HG03108 (cell line): ENCODE results near the gene DDX19B.
"Not testable (repeated sequence)": the region's sequence is repeated elsewhere in the genome, so short reads cannot be mapped to it uniquely, and the experiment has no call there.

Experiments
- ATAC-seq: cut with Tn5 transposase; IDR thresholded peaks from one replicate; pipeline ENCODE4 v1.9.1; 2021; ENCODE audit warnings: moderate library complexity; ENCODE audit not compliant: unreplicated experiment

The DDX19B gene

DNA sequence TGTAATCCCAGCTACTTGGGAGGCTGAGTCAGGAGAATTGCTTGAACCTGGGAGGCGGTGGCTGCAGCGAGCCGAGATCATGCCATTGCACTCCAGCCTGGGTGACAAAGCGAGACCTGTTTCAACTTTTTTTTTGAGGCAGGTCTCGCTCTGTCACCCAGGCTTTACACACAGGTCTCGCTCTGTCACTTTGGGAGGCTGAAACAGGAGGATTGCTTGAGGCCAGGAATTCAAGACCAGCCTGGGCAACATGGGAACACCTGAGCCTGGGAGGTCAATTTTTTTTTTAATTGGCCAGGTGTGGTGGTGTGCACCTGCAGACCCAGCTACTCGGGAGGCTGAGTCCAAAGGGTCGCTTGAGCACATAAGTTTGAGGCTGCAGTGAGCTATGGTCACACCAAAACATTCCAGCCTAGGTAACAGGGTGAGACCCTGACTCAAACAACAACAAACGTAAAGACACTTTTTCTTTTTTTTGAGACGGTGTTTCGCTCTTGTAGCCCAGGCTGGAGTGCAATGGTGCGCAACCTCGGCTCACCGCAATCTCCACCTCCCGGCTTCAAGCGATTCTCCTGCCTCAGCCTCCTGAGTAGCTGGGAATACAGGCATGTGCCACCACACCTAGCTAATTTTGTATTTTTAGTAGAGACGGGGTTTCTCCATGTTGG is 11.5 kb upstream of the DDX19B start:
- ATAC-seq, result not testable (repeated sequence)

DNA sequence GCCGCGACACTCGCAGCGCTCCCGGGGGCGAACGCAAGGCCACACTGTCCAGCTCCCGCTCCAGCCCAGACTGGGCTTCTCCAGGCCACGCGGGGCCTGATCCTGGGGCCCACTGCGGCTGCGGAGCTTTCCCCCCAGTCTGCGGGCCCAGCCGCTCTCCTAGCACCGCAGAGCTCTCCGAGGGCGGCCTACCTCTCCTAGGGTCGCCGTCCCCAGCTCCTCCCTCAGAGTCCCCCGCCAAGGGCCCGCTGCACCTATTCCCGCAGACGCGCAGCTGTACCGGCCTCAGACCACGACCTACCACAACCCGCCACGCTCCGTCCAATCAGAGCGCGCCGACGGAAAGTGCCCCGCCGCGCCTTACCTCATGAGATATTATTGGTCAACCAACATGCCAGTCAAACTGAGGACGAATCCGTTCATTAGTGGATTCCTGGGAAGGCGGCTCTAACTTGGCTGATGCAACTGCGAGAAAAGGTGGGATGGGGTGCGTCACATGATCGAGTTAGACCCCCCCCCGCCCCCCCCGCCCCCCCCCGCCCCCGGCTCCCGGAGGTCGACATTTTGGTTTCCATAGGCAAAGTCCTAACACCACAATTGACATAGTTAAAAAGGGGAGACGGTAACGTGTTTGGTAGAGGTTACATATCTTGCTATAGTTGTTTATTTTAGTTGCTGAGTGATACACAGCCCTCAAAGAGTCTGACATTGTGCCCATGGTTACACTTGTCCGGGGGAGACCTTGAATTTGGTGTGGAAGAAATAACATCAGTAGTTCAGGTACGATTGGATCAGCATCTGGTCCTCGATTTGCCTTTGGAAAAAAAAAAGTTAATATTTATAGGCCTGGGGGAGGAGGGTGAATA is 9.5 kb upstream of the DDX19B start, which contains the start of gene AARS1:
Gene AARS1, minus strand, starts transcription at position 278 of the 866 bp plus-strand sequence. CDS start 6,743 bp downstream, outside the sequence.
- peak; percentile 98 for ATAC-seq

DNA sequence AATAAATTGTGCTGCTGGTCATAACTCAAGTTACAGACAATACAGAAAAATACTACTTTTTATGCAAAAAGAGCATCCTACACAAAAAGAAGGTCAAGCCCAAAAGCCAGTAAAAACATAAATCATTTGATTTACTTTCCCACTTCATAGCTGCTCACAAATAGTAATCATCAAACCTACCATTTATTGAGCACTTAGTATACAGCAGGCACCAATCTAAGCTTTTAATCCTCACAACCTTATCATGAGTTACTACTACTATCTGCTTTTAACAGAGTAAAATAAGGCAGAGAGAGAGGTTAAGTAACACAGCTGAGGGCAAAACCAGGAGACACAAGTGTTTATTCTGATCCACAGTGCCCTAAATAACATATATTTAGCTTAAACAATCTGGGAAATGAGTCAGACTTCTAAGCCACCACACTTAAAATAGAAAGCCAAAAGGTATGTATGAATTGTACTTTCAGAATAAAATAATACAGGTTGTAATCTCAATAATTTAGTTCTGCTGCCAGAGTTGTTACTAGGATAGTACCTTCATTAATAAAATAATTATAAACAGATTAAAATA is 8.0 kb upstream of the DDX19B start:
- no peak for ATAC-seq

DNA sequence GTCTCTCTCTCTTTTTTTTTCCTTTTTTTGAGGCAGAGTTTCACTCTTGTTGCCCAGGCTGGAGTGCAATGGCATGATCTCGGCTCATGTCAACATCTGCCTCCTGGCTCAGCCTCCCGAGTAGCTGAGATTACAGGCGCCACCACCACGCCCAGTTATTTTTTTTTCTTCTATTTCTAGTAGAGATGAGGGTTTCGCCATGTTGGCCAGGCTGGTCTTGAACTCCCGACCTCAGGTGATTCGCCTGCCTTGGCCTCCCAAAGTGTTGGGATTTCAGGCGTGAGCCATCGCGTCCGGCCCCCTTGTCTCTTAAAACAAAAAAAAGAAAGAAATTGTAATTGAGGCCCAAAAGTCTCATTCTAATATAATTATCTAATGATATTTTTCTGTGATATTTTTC is 6.8 kb upstream of the DDX19B start:
- ATAC-seq, result not testable (repeated sequence)

DNA sequence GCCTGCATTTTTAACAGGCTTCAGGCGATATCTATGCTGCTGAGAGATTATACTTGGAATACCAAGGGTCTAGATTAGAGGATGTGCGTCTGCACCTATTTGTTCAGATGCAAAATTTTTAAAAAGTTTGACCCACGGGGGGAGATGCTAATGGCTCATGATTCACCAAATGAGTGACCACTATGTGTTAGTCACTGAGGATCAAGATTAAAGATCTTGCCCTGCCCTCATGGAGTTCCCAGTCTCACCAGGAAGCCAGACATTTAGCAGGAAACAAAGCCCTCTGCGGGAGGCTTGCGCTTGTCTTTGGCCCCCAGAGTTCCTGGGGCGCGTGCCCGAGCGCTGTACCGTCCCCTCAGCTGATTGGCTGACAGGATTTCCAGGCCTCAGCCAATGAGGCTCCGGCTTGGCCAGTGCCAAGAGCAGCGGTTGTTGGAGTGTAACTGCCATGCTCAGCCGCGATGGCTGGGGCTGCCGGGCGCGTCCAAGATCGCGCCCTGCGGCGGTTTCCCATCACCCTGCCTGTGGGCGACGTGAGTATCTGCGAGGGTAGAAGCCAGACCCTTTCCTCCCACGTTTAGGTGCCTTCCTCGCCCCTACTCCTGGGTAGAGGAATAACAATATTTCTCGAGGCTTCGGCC is 4.5 kb upstream of the DDX19B start:
- ATAC-seq, result no peak

DNA sequence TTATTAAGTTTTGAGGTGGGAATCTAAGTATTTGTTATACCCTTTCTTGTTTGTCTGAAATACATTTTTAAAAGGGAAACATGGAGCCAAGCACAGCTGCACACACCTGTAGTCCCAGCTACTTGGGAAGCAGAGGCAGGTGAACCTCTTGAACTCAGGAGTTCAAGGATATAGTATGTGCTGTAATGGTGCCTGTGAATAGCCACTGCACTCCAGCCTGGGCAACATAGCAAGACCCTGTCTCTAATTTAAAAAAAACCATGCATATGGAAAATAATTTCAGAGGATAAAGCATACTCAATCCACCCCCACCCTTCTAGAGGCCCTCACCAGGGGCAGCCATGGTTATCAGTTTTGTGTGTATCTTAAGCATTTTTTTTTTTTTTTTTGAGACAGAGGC is 3.4 kb upstream of the DDX19B start:
- ATAC-seq, result no peak

DNA sequence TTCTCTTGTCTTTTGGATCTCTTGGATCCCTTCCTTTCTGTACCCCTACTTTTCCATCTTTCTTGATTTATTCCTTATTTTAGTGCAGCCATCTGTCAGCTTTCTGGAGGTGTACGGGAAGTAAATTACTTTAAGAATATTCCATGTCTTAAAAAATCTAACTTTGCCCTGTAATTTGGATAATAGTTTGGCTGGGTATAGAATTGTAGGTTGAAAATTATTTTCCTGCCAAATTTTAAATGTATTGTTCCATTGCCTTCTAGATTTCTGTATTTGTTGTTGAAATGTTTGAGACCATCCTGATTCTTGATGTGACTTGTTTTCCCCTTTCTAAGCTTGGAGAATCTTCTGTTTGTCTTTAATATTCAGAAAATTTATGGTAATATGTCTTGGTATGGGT is 2.1 kb downstream of the DDX19B start:
- ATAC-seq, result no peak

DNA sequence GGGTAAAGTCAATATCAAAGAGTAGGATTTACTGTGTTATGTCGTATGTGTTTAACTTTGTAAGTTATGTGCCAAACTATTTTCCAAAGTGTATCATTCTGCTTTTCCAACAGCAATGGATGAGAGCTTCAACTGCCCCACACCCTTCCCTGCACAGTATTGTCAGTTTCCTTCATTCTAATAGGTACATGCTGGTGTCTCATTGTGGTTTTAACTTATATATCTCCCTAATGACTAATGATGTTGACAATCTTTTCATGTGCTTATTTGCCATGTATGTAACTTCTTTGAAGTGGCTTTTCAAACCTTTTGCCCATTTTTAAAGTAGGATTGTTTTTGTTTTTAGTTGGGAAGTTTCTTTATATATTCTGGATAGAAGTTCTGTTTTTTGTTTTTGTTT is 3.8 kb downstream of the DDX19B start:
- ATAC-seq, result no peak

DNA sequence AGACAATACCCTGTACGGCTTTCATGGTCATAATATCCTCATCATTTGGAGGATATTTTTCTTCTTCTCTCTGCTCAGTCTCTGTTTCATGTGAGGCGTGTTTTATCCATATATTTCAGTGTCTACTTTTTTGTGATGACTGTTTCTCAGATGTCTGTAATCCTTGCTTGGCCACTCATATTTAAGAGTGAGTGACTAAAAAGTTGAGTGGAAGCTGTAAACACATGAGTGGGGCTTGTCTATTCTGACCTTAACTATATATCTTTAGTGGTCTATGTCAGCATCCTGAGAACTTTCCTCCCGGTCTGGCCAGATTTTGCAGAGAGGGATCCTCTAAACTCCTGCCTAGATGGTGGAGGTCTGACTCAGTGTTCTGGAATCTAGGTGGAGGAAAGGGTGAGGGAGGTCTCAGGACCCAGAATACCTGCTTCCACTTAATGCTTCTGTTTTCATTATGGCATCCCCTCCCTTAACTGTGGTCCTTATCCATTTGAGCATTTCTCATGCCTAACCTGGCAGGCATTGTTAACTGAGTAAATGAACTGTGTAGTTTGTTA is 6.0 kb downstream of the DDX19B start:
- ATAC-seq, result no peak

DNA sequence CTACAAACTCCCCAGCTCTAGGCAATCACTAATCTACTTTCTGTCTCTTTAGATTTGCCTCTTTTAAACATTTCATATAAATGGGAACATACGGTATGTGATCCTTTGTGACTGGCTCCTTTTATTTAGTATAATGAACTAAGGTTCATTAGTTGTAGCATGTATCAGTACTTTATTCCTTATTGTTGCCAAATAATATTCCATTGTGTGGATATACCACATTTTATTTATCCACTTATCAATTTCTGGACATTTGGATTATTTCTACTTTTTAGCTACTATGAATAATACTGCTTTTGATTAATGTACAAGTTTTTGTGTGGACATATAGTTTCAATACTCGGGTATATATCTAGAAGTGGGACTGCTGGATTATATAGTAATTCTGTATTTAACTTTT is 7.9 kb downstream of the DDX19B start:
- ATAC-seq, result no peak

DNA sequence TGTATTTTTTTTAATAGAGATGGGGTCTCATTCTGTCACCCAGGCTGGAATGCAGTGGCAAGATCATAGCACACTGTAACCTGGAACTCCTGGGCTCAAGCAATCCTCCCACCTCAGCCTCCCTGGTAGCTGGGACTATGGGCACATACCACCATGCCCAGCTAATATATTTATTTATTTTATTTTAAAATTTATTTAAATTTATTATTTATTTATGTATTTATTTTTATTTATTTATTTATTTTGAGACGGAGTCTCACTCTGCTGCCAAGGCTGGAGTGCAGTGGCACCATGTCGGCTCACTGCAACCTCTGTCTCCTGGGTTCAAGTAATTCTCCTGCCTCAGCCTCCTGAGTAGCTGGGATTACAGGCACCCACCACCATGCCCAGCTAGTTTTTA is 8.7 kb downstream of the DDX19B start:
- ATAC-seq, result not testable (repeated sequence)

DNA sequence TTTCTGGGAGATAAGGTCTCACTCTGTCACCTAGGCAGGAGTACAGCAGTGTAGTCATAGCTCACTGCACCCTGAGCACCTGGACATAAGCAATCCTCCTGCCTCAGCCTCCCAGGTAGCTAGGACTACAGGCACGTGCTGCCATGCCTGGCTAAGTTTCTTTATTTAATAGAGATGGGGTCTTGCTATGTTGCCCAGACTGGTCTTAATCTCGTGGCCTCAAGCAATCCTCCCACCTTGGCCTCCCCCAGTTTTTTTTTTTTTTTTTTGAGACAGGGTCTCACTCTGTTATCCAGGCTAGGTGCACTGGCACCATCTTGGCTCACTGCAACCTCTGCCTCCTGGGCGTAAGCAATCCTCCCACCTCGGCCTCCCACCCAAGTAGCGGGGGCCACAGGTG is 21.1 kb downstream of the DDX19B start:
- ATAC-seq, result no peak

DNA sequence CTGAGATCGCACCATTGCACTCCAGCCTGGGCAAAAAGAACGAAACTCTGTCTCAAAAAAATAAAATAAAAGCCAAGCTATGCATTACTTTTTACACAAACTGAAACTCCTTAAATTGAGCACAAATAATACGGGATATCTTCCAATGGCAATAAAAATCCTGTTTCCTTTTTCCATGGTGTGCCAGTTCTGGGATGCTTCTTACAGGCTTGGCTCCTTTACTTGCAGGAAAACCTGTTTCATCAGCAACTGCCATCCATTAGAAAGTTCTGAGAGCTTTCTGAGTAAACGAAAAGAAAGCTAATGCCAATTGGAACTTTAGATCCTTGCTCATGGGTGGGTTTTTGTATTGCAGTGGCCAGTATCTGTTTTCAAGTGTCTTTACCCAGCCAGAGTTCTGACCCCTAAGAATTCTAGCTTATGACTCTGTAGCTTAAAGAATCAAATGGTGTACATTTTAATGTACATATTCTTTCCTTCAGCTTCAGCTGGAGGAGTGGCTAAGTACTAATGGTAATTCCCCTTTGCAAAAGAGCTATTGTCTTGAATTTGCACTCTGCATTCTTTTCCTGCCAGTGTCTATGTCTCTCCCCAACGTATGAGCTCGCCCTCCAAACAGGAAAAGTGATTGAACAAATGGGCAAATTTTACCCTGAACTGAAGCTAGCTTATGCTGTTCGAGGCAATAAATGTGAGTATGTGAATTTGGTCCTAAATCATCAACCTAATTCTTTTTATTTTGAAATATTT is 26.2 kb downstream of the DDX19B start:
- no peak for ATAC-seq

DNA sequence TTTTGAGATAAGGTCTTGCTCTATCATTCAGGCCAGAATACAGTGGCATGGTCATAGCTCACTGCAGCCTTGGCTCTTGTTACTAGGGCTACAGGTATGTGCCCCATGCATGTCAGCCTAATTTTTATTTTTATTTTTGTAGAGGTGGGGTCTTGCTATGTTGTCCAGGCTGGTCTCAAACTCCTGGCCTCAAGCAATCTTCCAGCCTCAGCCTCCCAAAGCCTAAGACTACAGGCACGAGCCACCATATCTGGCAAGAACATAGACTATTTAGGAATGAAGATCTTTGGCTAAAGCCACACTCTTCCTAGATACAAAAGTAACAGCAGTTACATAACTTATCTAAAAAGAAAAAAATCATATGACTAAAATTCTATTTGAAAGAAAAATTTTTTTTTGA is 32.1 kb downstream of the DDX19B start:
- no peak for ATAC-seq

DNA sequence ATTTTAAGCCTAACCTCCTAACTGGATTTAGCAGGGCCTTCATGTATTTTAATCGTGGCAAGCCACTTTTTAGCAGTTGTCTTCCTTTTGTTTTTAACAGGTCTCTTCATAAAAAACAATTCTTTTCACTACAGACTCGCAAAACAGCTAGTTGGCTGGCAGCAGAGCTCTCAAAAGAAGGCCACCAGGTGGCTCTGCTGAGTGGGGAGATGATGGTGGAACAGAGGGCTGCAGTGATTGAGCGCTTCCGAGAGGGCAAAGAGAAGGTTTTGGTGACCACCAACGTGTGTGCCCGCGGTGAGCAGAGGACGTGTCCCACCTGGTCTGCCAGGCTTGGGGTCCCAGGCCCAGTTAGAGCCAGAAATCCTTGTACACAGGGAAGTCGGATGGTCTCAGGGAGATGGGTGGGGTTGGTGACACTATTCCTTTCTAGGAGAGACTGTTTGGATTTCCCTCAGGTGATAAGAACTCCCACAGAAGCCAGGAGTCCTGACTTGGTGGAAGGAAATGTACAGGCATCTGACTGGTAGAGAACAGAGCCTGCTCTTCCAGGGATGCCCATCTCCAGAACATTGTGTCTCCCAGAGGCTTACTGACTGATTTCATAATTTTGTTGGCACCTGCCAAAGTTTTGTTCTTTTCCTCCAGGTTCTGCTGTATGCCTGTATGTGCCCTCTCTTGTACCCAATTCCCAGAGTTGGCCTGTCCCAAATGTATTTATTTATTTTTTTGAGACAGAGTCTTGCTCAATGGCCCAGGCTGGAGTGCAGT is 32.8 kb downstream of the DDX19B start:
- no peak for ATAC-seq

DNA sequence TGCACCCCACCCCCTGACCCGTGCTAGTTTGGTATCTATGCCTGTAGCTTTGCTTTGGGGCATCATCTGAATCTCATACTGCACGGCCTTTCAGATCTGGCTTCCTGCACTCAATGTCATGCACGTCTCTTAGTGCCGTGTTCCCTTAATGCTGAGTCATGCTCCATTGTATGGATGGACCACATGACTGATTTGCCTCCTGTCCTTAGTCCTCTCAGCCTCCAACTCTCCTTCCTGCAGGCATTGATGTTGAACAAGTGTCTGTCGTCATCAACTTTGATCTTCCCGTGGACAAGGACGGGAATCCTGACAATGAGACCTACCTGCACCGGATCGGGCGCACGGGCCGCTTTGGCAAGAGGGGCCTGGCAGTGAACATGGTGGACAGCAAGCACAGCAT is 33.7 kb downstream of the DDX19B start:
- not testable (repeated sequence) for ATAC-seq

DNA sequence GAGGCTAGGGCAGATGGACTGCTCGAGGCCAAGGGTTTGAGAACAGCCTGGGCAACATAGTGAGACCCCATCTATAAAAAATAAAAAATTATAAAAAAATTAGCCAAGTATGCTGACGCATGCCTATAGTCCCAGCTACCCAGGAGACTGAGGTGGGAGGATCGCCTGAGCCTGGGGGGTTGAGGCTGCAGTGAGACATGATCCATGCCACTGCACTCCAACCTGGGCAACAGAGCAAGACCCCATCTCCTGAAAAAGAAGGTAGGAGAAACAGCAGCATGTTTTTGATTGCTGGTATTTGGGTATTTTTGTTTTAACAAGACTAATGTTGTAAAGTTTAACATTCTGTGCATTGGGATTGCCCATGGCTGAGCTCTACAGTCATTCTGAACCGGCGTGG is 38.8 kb downstream of the DDX19B start:
- no peak for ATAC-seq

DNA sequence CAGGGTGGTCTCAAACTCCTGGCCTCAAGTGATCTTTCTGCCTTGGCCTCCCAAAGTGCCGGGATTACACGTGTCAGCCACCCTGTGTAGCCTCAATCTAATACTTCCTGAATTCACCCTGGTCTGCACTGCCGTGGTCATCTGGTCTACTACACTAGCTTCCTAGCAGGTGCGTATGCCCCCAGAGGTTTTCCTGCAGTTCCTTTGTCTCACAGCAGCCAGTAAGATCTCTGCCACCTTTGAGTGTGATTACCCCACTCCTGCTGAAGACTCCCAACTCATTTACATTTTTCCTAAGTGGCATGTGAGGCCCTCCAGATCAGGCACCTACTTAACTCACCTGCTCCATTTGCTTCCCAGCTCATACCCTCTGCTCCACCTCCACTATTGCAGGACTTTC is 42.6 kb downstream of the DDX19B start:
- no peak for ATAC-seq

DNA sequence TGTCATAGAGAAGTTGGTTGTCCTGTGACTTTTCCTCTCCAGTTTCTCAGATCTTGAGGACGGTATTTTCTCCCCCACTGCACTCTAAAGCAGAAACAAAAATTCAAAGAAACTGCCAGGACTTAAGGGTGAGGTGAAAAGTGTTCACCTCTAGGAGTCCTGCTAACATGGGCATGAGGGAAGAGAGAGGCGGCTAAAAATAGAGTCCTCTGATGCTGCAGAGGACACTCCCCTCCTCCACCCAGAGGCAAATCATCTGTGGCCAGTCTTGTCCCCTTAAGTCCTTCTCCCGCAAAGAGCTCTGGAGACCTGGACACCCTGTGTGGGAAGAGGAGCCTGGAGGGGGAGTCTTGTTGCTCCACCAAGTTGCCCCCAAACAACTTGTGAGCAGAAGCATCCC is 43.0 kb downstream of the DDX19B start:
- no peak for ATAC-seq

DNA sequence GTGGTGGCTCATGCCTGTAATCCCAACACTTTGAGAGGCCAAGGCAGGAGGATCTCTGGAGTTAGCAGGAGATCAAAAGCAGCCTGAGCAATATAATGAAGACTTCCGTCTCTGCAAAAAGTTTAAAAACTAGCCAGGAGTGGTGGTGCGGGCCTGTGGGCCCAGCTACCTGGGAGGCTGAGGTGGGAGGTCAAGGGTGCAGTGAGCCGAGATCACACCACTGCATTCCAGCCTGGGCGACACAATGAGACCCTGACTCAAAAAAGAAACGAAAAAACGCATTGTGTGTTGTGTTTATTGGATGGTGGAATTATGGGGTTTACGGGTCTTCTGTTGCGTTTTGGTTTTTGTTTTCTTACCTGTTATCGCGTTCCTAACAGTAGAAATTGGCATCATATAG is 46.9 kb downstream of the DDX19B start:
- ATAC-seq, result no peak
